ENCODE measurements around the gene ZNF831.

Gene ZNF831

DNA sequence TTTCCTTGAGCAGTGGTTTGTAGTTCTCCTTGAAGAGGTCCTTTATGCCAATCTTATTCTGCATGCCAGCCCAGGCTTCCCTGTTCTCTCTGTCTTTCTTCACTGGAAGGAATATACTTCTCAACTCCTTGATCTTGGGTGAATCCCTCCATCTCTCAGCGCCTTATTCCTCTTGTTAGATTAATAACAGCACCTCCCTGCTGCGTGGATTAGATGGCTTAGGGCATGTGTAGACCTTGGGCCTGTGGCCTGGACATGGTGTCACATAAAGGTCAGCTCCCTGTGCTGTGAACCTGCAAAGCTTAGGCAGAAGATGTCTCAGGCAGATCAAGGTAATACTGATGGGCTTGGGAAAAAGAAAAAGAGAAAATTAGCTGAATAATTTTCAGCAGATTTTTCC, 18.3 kb downstream of the ZNF831 start:
- DNase-seq (ENCODE audit: low read depth), result no peak

DNA sequence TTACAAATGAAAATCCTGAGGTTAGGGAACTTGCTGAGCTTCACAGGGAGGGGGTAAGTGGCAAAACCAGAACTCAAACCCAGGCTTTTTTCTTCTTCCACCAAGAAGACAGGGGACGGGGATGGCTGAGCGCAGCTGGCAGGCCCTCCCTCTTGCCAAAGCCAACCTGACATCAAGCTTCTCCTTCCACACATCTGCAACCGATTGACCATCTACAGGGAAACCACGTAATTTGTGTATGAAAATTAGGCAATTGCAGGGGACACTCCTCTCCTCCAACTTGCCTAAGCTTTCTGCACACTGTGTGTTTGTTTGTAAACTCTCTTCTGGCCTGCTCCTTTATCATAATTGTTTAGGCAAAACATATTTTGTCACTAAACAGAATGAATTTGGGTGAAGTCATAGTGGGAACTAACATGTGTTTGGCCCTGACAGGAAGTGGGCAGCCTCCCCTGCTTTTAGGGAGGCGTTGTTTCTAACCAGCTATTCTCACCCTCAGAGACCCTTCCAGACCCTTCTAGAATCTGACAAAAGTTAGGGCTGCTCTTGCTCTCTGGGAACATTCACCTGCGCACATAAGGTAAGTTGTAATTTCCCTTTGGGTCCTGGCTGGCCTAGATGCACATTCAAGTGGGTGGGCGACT, 18.9 kb downstream of the ZNF831 start:
- DNase-seq (ENCODE audit: low read depth), result no peak

- DNase-seq (ENCODE audit: low read depth), result no peak
Observed at GRCh38 chr20:59183751-59184150, 20.1 kb downstream of the ZNF831 start.

GRCh38 chr20:59184880-59185447, 21.3 kb downstream of the ZNF831 start:
- no peak for DNase-seq (ENCODE audit: low read depth)

DNA sequence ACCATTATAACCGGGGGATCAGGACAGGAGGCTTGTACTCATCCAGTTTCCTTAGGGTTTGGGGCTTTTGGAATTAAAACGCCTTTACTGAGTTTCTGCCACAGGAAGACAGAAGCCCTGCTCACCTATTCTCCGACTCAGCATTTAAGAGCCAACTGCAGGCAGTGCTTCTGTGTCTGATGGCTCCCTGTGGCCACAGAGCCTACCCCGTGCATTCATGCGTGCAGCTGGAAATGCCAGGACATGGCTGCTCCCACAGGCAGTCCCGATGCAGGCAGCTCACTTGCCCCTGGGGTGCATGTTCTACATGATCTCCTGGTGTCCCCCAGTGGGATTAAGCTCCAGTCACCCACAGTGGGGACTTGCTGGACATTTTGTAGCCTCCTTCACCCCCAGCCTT, 22.2 kb downstream of the ZNF831 start:
- no peak for DNase-seq (ENCODE audit: low read depth)

GRCh38 chr20:59190466-59190865, 26.8 kb downstream of the ZNF831 start:
- no peak for DNase-seq (ENCODE audit: low read depth)

- no peak for DNase-seq (ENCODE audit: low read depth)
Observed at GRCh38 chr20:59191036-59191755, 27.6 kb downstream of the ZNF831 start.

DNA sequence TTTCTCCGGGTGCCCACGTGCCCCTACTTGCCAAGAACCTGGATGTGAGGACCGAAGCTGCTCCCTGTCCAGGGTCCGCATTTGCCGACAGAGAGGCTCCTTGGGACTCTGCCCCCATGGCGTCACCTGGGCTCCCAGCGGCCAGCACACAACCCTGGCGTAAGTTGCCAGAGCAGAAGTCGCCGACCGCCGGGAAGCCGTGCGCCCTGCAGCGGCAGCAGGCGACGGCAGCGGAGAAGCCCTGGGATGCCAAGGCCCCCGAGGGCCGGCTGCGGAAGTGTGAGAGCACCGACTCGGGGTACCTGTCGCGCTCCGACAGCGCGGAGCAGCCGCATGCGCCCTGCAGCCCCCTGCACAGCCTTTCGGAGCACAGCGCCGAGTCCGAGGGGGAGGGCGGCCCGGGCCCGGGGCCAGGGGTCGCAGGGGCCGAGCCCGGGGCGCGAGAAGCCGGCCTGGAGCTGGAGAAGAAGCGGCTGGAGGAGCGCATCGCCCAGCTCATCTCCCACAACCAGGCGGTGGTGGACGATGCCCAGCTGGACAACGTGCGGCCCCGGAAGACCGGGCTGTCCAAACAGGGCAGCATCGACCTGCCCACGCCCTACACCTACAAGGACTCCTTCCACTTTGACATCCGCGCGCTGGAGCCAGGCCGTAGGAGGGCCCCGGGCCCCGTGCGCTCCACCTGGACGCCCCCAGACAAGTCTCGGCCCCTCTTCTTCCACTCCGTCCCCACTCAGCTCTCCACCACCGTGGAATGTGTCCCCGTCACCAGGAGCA, 28.3 kb downstream of the ZNF831 start:
- DNase-seq (ENCODE audit: low read depth), result no peak

DNA sequence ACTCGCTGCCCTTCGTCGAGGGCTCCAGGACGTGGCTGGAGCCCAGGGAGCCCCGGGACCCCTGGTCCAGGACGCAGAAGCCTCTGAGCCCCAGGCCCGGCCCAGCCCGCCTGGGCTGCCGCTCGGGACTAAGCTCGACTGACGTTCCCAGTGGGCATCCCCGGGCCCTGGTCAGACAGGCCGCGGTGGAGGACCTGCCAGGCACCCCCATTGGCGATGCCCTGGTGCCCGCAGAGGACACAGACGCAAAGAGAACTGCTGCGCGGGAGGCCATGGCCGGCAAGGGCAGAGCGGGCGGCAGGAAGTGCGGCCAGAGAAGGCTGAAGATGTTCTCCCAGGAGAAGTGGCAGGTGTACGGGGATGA, 28.9 kb downstream of the ZNF831 start:
- DNase-seq (ENCODE audit: low read depth), result no peak

GRCh38 chr20:59193325-59193724, 29.7 kb downstream of the ZNF831 start:
- no peak for DNase-seq (ENCODE audit: low read depth)

DNA sequence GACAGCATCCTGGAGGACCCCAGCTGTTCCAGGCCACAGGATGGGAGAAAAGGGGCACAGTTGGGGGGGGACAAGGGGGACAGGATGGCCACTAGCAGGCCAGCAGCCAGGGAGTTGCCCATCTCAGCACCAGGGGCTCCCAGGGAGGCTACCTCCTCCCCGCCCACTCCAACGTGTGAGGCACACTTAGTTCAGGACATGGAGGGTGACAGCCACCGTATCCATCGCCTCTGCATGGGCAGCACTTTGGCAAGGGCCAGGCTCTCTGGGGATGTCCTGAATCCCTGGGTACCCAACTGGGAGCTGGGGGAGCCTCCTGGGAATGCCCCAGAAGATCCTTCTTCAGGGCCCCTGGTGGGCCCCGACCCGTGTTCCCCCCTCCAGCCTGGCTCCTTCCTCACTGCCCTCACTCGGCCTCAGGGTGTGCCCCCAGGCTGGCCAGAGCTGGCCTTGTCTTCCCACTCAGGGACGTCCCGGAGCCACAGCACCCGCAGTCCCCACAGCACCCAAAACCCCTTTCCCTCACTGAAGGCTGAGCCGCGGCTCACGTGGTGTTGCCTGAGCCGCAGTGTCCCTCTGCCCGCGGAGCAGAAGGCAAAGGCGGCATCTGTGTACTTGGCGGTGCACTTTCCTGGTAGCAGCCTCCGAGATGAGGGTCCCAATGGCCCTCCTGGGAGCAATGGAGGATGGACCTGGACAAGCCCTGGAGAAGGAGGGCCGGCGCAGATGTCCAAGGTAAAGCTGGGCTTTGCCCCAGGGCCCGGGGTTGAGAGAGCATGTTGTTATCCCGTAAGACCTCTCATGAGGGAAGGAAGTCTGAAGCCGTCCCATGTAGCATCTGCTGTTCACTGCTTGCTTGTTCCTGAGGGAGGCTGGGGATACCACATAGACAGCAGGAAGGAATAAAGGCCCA, 30.7 kb downstream of the ZNF831 start:
- DNase-seq (ENCODE audit: low read depth), result no peak

- no peak for DNase-seq (ENCODE audit: low read depth)
Observed at GRCh38 chr20:59195316-59195993, 31.8 kb downstream of the ZNF831 start.

GRCh38 chr20:59204165-59204894, 40.7 kb downstream of the ZNF831 start:
- no peak for DNase-seq (ENCODE audit: low read depth)

GRCh38 chr20:59205044-59205443, 41.4 kb downstream of the ZNF831 start:
- no peak for DNase-seq (ENCODE audit: low read depth)

GRCh38 chr20:59207235-59207634, 43.6 kb downstream of the ZNF831 start:
- no peak for DNase-seq (ENCODE audit: low read depth)

- no peak for DNase-seq (ENCODE audit: low read depth)
Observed at GRCh38 chr20:59207742-59208357, 44.2 kb downstream of the ZNF831 start.

DNA sequence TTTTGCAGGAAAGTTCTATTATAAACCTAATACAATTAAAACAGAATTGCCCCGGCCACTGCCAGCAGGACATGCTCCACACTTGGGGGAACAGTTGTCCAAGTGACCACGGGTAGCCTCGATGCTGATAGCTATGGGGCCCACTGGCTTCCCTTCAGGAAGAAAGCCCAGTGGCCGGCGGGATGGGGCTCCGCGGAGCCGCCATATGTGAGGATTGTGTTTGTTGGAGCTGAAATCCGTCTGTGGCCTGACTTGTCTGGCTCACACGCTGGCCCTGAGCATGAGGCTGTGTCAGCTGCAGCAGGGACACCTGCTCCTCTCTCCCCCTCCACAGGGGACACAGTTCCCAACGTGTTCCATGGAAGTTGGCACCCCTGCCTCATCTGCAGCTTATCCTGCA, 46.6 kb downstream of the ZNF831 start:
- DNase-seq (ENCODE audit: low read depth), result no peak

DNA sequence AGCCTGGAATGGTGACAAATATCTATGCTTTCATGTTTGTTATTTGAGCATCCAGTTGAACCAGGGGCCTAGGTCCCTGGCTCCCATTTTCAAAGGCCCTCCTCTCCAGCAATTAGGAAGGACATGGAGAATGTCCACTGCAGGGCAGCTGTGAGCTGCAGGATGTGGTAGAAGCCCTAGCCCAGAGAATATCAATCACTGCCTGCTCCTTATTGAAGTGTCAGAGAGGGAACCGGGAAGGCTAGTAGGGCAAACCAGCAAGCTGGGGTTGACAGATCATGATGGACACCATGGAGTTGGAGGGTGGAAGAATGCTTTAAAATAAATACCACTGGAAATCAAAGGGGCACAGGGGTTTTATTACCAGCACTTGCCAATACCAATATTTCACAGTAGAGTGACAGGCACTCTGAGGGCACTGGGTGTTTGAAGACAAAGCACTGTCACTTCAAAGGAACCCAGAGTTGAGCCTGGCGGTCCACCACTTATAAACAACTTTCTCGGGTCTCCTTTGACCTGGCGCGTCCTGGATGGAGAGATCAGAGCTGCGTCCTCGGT, 47.7 kb downstream of the ZNF831 start:
- no peak for DNase-seq (ENCODE audit: low read depth)

DNA sequence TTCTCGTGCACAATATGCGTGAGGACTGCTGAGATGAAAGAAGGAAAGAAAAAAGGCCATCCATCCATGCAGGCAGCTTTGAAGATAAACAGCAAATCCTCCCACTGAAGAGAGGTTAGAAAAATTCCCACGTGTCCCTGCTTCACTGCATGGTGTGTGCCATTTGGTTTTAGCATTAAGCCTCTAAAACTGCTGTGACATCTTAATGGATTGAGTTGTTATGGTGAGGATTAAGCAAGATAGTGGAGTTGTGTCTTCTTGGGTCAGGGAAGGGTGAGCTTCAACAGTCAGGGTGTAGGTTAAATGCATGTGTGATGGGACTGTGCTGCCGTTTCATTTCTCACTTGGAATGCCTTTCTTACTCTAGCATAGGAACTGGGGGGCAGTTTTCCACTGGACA, 50.5 kb downstream of the ZNF831 start:
- no peak for DNase-seq (ENCODE audit: low read depth)
